H1 (cell line): ENCODE results near the gene ILK.

Source experiments
- ASH2L ChIP-seq: fragments of 200-600, 300-600 bp; sonication (generic); IDR thresholded peaks from one replicate; pipeline ENCODE4 v1.7.1; 2017; ENCODE audit warnings: low read length
- CREB1 ChIP-seq: IDR thresholded peaks from 2 replicates; pipeline ENCODE4 v1.6.1; 2012; ENCODE audit warnings: inconsistent platforms
- CTCF ChIP-seq, 3 experiments: IDR thresholded peaks; 1 replicate in 2 of 3; 2 replicates in 1 of 3; pipeline versions ENCODE4 v1.5.1 to v1.6.1; 2011; ENCODE audit warnings: low read length in 3 of 3, mild to moderate bottlenecking in 3 of 3, inconsistent platforms in 2 of 3, low read depth in 1 of 3, moderate library complexity in 1 of 3; ENCODE audit not compliant: insufficient read depth in 1 of 3; ENCODE audit errors: control extremely low read depth in 1 of 3
- JUN ChIP-seq: IDR thresholded peaks from 2 replicates; pipeline ENCODE4 v1.6.1; 2011; ENCODE audit warnings: low read depth, mild to moderate bottlenecking, improper control_type of control experiment, low read length
- JUND ChIP-seq: IDR thresholded peaks from 2 replicates; pipeline ENCODE4 v1.6.1; 2011; ENCODE audit warnings: mild to moderate bottlenecking, improper control_type of control experiment, low read length
- MAFK ChIP-seq: IDR thresholded peaks from 2 replicates; pipeline ENCODE4 v1.6.1; 2012; ENCODE audit warnings: low read depth, mild to moderate bottlenecking, improper control_type of control experiment, low read length
- NRF1 ChIP-seq: IDR thresholded peaks from 2 replicates; pipeline ENCODE4 v1.6.1; 2011; ENCODE audit warnings: mild to moderate bottlenecking, low read depth, low read length, improper control_type of control experiment
- PHF8 ChIP-seq: fragments of 200-600 bp; sonication (generic); conservative IDR thresholded peaks from 2 replicates; pipeline ENCODE4 v1.7.1; 2012; ENCODE audit warnings: low read depth, mild to moderate bottlenecking, inconsistent platforms, low read length, moderate library complexity
- POLR2A ChIP-seq, 2 experiments: IDR thresholded peaks; 1 replicate in 1 of 2; 2 replicates in 1 of 2; pipeline ENCODE4 v1.6.1; 2011; ENCODE audit warnings: low read depth in 2 of 2, low read length in 2 of 2, mild to moderate bottlenecking in 2 of 2; ENCODE audit errors: control extremely low read depth in 1 of 2
- POLR2AphosphoS5 ChIP-seq: IDR thresholded peaks from 2 replicates; pipeline ENCODE4 v1.6.1; 2011; ENCODE audit warnings: low read depth, low read length
- RAD21 ChIP-seq, 2 experiments: IDR thresholded peaks in 1 of 2; conservative IDR thresholded peaks in 1 of 2; 2 replicates each; pipeline ENCODE4 v1.6.1; 2011; ENCODE audit warnings: low read depth in 2 of 2, low read length in 2 of 2, improper control_type of control experiment in 1 of 2, inconsistent platforms in 1 of 2, mild to moderate bottlenecking in 1 of 2, moderate library complexity in 1 of 2
- RFX5 ChIP-seq: IDR thresholded peaks from 2 replicates; pipeline ENCODE4 v1.6.1; 2011; ENCODE audit warnings: low read depth, low read length, improper control_type of control experiment, borderline replicate concordance
- TF ChIP-seq, protein P1 (sequence below): fragments of 300-600 bp; sonication (generic); IDR thresholded peaks from 2 replicates; pipeline ENCODE4 v1.7.1; 2012; ENCODE audit warnings: low read length, moderate library complexity, mild to moderate bottlenecking, inconsistent platforms; ENCODE audit not compliant: insufficient replicate concordance

- TF ChIP-seq RFX5 (no peak), CTCF (IDR thresholded peaks at IDR 0.05; ENCODE audit: control extremely low read depth in 1 of 3, insufficient read depth in 1 of 3, low read depth in 1 of 3, low read length in 3 of 3) (no peak), NRF1 (no peak), POLR2AphosphoS5 (no peak), CREB1 (no peak), PHF8 (no peak), ASH2L (no peak), JUND (no peak), RAD21 (IDR thresholded peaks at IDR 0.05 in 1 of 2, conservative IDR thresholded peaks at IDR 0.05 in 1 of 2; ENCODE audit: low read depth in 2 of 2, low read length in 2 of 2) (no peak), POLR2A (IDR thresholded peaks at IDR 0.05; ENCODE audit: control extremely low read depth in 1 of 2, low read depth in 2 of 2, low read length in 2 of 2) (no peak), MAFK (no peak), JUN (no peak)
- TF ChIP-seq, protein P1, sequence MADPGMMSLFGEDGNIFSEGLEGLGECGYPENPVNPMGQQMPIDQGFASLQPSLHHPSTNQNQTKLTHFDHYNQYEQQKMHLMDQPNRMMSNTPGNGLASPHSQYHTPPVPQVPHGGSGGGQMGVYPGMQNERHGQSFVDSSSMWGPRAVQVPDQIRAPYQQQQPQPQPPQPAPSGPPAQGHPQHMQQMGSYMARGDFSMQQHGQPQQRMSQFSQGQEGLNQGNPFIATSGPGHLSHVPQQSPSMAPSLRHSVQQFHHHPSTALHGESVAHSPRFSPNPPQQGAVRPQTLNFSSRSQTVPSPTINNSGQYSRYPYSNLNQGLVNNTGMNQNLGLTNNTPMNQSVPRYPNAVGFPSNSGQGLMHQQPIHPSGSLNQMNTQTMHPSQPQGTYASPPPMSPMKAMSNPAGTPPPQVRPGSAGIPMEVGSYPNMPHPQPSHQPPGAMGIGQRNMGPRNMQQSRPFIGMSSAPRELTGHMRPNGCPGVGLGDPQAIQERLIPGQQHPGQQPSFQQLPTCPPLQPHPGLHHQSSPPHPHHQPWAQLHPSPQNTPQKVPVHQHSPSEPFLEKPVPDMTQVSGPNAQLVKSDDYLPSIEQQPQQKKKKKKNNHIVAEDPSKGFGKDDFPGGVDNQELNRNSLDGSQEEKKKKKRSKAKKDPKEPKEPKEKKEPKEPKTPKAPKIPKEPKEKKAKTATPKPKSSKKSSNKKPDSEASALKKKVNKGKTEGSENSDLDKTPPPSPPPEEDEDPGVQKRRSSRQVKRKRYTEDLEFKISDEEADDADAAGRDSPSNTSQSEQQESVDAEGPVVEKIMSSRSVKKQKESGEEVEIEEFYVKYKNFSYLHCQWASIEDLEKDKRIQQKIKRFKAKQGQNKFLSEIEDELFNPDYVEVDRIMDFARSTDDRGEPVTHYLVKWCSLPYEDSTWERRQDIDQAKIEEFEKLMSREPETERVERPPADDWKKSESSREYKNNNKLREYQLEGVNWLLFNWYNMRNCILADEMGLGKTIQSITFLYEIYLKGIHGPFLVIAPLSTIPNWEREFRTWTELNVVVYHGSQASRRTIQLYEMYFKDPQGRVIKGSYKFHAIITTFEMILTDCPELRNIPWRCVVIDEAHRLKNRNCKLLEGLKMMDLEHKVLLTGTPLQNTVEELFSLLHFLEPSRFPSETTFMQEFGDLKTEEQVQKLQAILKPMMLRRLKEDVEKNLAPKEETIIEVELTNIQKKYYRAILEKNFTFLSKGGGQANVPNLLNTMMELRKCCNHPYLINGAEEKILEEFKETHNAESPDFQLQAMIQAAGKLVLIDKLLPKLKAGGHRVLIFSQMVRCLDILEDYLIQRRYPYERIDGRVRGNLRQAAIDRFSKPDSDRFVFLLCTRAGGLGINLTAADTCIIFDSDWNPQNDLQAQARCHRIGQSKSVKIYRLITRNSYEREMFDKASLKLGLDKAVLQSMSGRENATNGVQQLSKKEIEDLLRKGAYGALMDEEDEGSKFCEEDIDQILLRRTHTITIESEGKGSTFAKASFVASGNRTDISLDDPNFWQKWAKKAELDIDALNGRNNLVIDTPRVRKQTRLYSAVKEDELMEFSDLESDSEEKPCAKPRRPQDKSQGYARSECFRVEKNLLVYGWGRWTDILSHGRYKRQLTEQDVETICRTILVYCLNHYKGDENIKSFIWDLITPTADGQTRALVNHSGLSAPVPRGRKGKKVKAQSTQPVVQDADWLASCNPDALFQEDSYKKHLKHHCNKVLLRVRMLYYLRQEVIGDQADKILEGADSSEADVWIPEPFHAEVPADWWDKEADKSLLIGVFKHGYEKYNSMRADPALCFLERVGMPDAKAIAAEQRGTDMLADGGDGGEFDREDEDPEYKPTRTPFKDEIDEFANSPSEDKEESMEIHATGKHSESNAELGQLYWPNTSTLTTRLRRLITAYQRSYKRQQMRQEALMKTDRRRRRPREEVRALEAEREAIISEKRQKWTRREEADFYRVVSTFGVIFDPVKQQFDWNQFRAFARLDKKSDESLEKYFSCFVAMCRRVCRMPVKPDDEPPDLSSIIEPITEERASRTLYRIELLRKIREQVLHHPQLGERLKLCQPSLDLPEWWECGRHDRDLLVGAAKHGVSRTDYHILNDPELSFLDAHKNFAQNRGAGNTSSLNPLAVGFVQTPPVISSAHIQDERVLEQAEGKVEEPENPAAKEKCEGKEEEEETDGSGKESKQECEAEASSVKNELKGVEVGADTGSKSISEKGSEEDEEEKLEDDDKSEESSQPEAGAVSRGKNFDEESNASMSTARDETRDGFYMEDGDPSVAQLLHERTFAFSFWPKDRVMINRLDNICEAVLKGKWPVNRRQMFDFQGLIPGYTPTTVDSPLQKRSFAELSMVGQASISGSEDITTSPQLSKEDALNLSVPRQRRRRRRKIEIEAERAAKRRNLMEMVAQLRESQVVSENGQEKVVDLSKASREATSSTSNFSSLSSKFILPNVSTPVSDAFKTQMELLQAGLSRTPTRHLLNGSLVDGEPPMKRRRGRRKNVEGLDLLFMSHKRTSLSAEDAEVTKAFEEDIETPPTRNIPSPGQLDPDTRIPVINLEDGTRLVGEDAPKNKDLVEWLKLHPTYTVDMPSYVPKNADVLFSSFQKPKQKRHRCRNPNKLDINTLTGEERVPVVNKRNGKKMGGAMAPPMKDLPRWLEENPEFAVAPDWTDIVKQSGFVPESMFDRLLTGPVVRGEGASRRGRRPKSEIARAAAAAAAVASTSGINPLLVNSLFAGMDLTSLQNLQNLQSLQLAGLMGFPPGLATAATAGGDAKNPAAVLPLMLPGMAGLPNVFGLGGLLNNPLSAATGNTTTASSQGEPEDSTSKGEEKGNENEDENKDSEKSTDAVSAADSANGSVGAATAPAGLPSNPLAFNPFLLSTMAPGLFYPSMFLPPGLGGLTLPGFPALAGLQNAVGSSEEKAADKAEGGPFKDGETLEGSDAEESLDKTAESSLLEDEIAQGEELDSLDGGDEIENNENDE: no peak
These were observed 45.6 kb upstream of the ILK start for GRCh38 chr11:6557761-6558674.
